SK-N-SH treated with all-trans-retinoic acid at 6 μM for 48 hours (cell line): Measurements from ENCODE around the gene CYP11A1.

Experiments used
- ATAC-seq: fragments of 200-7000 bp; cut with Tn5 transposase; 3 replicates; pipeline ENCODE4 v1.9.1; 2020; ENCODE audit warnings: mild to moderate bottlenecking, moderate library complexity
- ARNTL ChIP-seq: fragments of 450-650 bp; formaldehyde crosslinking; IDR thresholded peaks from 2 replicates; pipeline ENCODE4 v1.5.0; 2020; ENCODE audit warnings: low read depth, mild to moderate bottlenecking, moderate library complexity, borderline replicate concordance
- BACH2 ChIP-seq: fragments of 250-450 bp; sonication (Bioruptor Pico); IDR thresholded peaks from 2 replicates; pipeline ENCODE4 v1.9.0; 2021; ENCODE audit warnings: mild to moderate bottlenecking, borderline replicate concordance
- CREB5 ChIP-seq: fragments of 250-450 bp; sonication (Bioruptor Pico); IDR thresholded peaks from 2 replicates; pipeline ENCODE4 v1.5.1; 2020; ENCODE audit warnings: low read depth, mild to moderate bottlenecking, moderate library complexity
- CSRNP3 ChIP-seq: fragments of 250-450 bp; sonication (Bioruptor Pico); IDR thresholded peaks from 2 replicates; pipeline ENCODE4 v1.5.1; 2021; ENCODE audit warnings: mild to moderate bottlenecking, moderate library complexity
- ESRRG ChIP-seq: fragments of 250-450 bp; sonication (Bioruptor Pico); IDR thresholded peaks from 2 replicates; pipeline ENCODE4 v1.6.1; 2021; ENCODE audit warnings: mild to moderate bottlenecking
- GLIS3 ChIP-seq: fragments of 250-450 bp; sonication (Bioruptor Pico); IDR thresholded peaks from 2 replicates; pipeline ENCODE4 v1.5.0; 2020; ENCODE audit warnings: mild to moderate bottlenecking, moderate library complexity
- ISL1 ChIP-seq: fragments of 250-450 bp; sonication (Bioruptor Pico); IDR thresholded peaks from 2 replicates; pipeline ENCODE4 v2.1.2; 2022; ENCODE audit warnings: mild to moderate bottlenecking, moderate library complexity
- OSR1 ChIP-seq: fragments of 250-450 bp; sonication (Bioruptor Pico); IDR thresholded peaks from 2 replicates; pipeline ENCODE4 v1.8.0; 2022; ENCODE audit warnings: moderate library complexity, mild to moderate bottlenecking, inconsistent platforms
- POU6F1 ChIP-seq: fragments of 250-450 bp; sonication (Bioruptor Pico); IDR thresholded peaks from 2 replicates; pipeline ENCODE4 v1.8.0; 2021; ENCODE audit warnings: low read depth, mild to moderate bottlenecking, moderate library complexity, borderline replicate concordance
- PPARA ChIP-seq: fragments of 250-450 bp; sonication (Bioruptor Pico); IDR thresholded peaks from 2 replicates; pipeline ENCODE4 v1.5.0; 2020; ENCODE audit warnings: mild to moderate bottlenecking, borderline replicate concordance
- RARB ChIP-seq: fragments of 250-450 bp; sonication (Bioruptor Pico); IDR thresholded peaks from 2 replicates; pipeline ENCODE4 v1.8.0; 2021; ENCODE audit warnings: mild to moderate bottlenecking, moderate library complexity
- SNAI2 ChIP-seq: fragments of 250-450 bp; sonication (Bioruptor Pico); IDR thresholded peaks from 2 replicates; pipeline ENCODE4 v1.5.0; 2020; ENCODE audit warnings: mild to moderate bottlenecking, moderate library complexity
- TCF4 ChIP-seq: fragments of 250-450 bp; sonication (Bioruptor Pico); IDR thresholded peaks from 2 replicates; pipeline ENCODE4 v1.8.0; 2021; ENCODE audit warnings: mild to moderate bottlenecking, moderate library complexity, borderline replicate concordance
- TSHZ2 ChIP-seq: fragments of 250-450 bp; sonication (Bioruptor Pico); IDR thresholded peaks from 2 replicates; pipeline ENCODE4 v1.5.0; 2020; ENCODE audit warnings: mild to moderate bottlenecking, moderate library complexity
- ZC3H10 ChIP-seq: fragments of 250-450 bp; sonication (Bioruptor Pico); IDR thresholded peaks from 2 replicates; pipeline ENCODE4 v1.5.1; 2021; ENCODE audit warnings: mild to moderate bottlenecking, moderate library complexity
- ZFP3 ChIP-seq: fragments of 250-450 bp; sonication (Bioruptor Pico); IDR thresholded peaks from 2 replicates; pipeline ENCODE4 v1.5.0; 2020; ENCODE audit warnings: mild to moderate bottlenecking, moderate library complexity
- ZFP30 ChIP-seq: fragments of 450-650 bp; formaldehyde crosslinking; IDR thresholded peaks from 2 replicates; pipeline ENCODE4 v1.5.0; 2022; ENCODE audit warnings: mild to moderate bottlenecking, moderate library complexity
- ZNF70 ChIP-seq: fragments of 450-650 bp; formaldehyde crosslinking; IDR thresholded peaks from 2 replicates; pipeline ENCODE4 v1.5.0; 2020; ENCODE audit warnings: mild to moderate bottlenecking, moderate library complexity
- ZNF8 ChIP-seq: fragments of 450-650 bp; formaldehyde crosslinking; IDR thresholded peaks from 2 replicates; pipeline ENCODE4 v1.5.0; 2020; ENCODE audit warnings: mild to moderate bottlenecking, moderate library complexity

Gene CYP11A1

GRCh38 chr15:74320352-74321247 lies 46.8 kb downstream of the CYP11A1 start:
- ATAC-seq = peak; percentile 46
- TF ChIP-seq PPARA (no peak), CREB5 (CRISPR knock-in tag) (no peak), GLIS3 (CRISPR knock-in tag) (no peak), ZFP3 (CRISPR knock-in tag) (no peak), OSR1 (CRISPR knock-in tag) (no peak), ESRRG (CRISPR knock-in tag) (no peak), ZNF70 (CRISPR knock-in tag) (no peak), ZNF8 (CRISPR knock-in tag) (no peak), CSRNP3 (CRISPR knock-in tag) (no peak), POU6F1 (CRISPR knock-in tag) (no peak)

- no peak for ATAC-seq
- TF ChIP-seq ZNF70 (CRISPR knock-in tag) (peak; percentile 55; the same call in 1 of the 2 replicates), OSR1 (CRISPR knock-in tag) (no peak)
- TF ChIP-seq, all 23 proteins: peak for 1
Measured at GRCh38 chr15:74319596-74320351, 47.7 kb downstream of the CYP11A1 start.

- no peak for TF ChIP-seq BACH2 (CRISPR knock-in tag)
- no peak for ATAC-seq
Measured at GRCh38 chr15:74319138-74319460, 48.3 kb downstream of the CYP11A1 start.

- ATAC-seq = no peak; the same call in 2 of the 3 replicates
Measured at GRCh38 chr15:74318376-74319137, 48.9 kb downstream of the CYP11A1 start.

GRCh38 chr15:74317820-74318375 lies 49.5 kb downstream of the CYP11A1 start:
- ATAC-seq = peak; percentile 61
- no peak for TF ChIP-seq BACH2 (CRISPR knock-in tag)
- TF ChIP-seq, all 23 proteins: peak for 0

More at GRCh38 chr15:74318376-74319137, 48.9 kb downstream of the CYP11A1 start:
- TF ChIP-seq ZC3H10 (CRISPR knock-in tag) = no peak

GRCh38 chr15:74316141-74316540 lies 51.3 kb downstream of the CYP11A1 start:
- TF ChIP-seq ARNTL (CRISPR knock-in tag) = no peak
- no peak for ATAC-seq

- no peak for ATAC-seq
- no peak for TF ChIP-seq RARB (CRISPR knock-in tag)
- TF ChIP-seq ISL1 = no peak
- no peak for TF ChIP-seq TCF4 (CRISPR knock-in tag)
- no peak for TF ChIP-seq PPARA
- no peak for TF ChIP-seq TSHZ2 (CRISPR knock-in tag)
- TF ChIP-seq ZNF8 (CRISPR knock-in tag) = no peak
- TF ChIP-seq BACH2 (CRISPR knock-in tag) = no peak
- TF ChIP-seq SNAI2 (CRISPR knock-in tag) = no peak
- TF ChIP-seq POU6F1 (CRISPR knock-in tag) = no peak
- no peak for TF ChIP-seq ARNTL (CRISPR knock-in tag)
- no peak for TF ChIP-seq ZFP30 (CRISPR knock-in tag)
Measured at GRCh38 chr15:74315626-74316025, 51.8 kb downstream of the CYP11A1 start.
